Large intestine (tissue), 3 donors: ENCODE results near the gene RNF152. TPM values are rescaled to one million over a fixed set of nuclear protein-coding genes. Genes with fewer than 3 reads are reported as not detected.

Source experiments
- DNase-seq, 2 donors: peaks; one replicate each; pipeline versions ENCODE4 v3.0.0 to v3.0.0-alpha.2; 2013
- H3K27ac ChIP-seq: one replicate; pipeline ENCODE4 v1.5.1; 2013; ENCODE audit warnings: low read length
- H3K27me3 ChIP-seq: 2 replicates; pipeline ENCODE4 v1.6.1; 2013; ENCODE audit warnings: low read length; ENCODE audit not compliant: control insufficient read depth, insufficient read depth
- H3K36me3 ChIP-seq: 2 replicates; pipeline ENCODE4 v1.6.1; 2013; ENCODE audit warnings: low read length; ENCODE audit not compliant: control insufficient read depth, insufficient read depth
- H3K4me1 ChIP-seq: one replicate; pipeline ENCODE4 v1.6.1; 2013; ENCODE audit warnings: low read length; ENCODE audit not compliant: control insufficient read depth, insufficient read depth
- H3K4me3 ChIP-seq: one replicate; pipeline ENCODE4 v1.5.1; 2013; ENCODE audit warnings: low read length
- H3K9me3 ChIP-seq: one replicate; pipeline ENCODE4 v1.6.1; 2013; ENCODE audit warnings: mild to moderate bottlenecking, low read depth, low read length, moderate library complexity; ENCODE audit not compliant: control insufficient read depth
- WGBS: methylation state at CpG from one replicate; pipeline ENCODE4 v1.1.5; 2013; ENCODE audit warnings: low lambda C conversion rate; ENCODE audit not compliant: insufficient coverage; 5-methylcytosine and 5-hydroxymethylcytosine counted together
- polyA plus RNA-seq: library from polyadenylated mRNA; unstranded; fragments of 120-200 nt; gene quantifications from one replicate; pipeline ENCODE4 v1.2.1, GENCODE V29; 2013

RNF152 gene
- polyA plus RNA-seq, 1 donor = 3.2 TPM

DNA sequence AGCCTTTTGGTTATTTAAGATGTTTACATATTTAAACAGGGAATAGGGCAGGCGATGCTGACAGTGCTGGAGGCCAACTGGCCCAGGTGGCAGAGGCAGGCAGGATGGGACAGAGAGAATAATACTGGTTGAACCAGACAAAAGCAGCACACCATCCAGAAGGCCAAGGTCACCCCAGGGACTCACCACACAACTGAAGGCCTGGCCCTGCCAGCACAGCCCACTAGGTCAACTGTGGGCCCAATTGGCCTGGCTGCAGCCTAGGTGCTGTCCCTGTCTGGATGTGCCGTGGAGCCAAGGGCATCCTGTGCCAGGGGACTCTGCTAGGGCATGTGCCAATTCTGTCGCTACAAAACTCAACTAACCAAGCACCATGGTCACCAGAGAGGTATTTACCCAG, 69.2 kb downstream of the RNF152 start:
- no peak overlapping the region for H3K27ac ChIP-seq
- no peaks in the 10 kb centered on the region for H3K27me3 ChIP-seq
- H3K4me3 ChIP-seq = no peak overlapping the region
- WGBS = no CpG with 5 or more reads among the region's 3 CpGs
- H3K4me1 ChIP-seq = no peaks in the 10 kb centered on the region
- DNase-seq = no peak
- H3K36me3 ChIP-seq = no peaks in the 10 kb centered on the region
- H3K9me3 ChIP-seq = no peaks in the 10 kb centered on the region

DNA sequence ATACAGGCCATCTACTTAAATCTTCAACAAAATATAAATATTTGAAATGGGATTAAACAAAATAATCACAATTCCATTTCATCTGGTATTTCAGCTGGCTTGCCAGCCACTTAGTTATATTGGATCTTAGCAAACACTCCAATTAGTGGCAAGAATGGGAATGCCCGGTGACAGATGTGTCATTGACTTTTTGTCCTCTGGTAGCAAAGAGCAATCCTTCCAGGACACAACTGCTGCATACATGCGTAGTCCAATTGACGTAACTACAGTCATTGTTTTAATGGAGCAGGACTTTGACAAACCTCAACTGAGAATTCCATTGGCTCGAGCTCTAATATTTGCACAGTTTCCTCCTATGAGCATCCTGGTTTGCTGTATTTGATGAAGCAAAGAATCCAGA, 69.9 kb downstream of the RNF152 start:
- DNase-seq = no peak
- 100% methylated on average over 1 of the region's 4 CpGs for WGBS
- no peaks in the 10 kb centered on the region for H3K27me3 ChIP-seq
- H3K9me3 ChIP-seq = no peaks in the 10 kb centered on the region
- H3K36me3 ChIP-seq = no peaks in the 10 kb centered on the region
- H3K4me3 ChIP-seq = no peak overlapping the region
- H3K4me1 ChIP-seq = no peaks in the 10 kb centered on the region
- no peak overlapping the region for H3K27ac ChIP-seq

DNA sequence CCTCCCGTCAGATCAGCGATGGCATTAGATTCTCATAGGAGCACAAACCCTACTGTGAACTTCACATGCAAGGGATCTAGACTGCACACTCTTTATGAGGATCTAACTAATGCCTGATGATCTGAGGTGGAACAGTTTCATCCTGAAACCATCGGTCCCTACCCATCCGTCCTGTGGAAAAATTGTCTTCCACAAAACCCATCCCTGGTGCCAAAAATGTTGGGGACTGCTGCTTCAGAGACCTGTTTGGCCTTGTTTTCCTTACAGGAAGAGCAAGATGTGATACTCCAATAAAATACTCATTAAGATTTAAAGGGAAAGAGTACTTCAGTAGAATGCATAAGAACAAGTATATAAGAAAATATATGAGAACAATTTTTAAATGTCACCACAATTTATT, 71.1 kb downstream of the RNF152 start:
- WGBS = no CpG with 5 or more reads among the region's 4 CpGs
- H3K36me3 ChIP-seq = no peaks in the 10 kb centered on the region
- no peak overlapping the region for H3K27ac ChIP-seq
- no peak overlapping the region for H3K4me3 ChIP-seq
- H3K4me1 ChIP-seq = no peaks in the 10 kb centered on the region
- DNase-seq = no peak
- H3K27me3 ChIP-seq = no peaks in the 10 kb centered on the region
- H3K9me3 ChIP-seq = no peaks in the 10 kb centered on the region

DNA sequence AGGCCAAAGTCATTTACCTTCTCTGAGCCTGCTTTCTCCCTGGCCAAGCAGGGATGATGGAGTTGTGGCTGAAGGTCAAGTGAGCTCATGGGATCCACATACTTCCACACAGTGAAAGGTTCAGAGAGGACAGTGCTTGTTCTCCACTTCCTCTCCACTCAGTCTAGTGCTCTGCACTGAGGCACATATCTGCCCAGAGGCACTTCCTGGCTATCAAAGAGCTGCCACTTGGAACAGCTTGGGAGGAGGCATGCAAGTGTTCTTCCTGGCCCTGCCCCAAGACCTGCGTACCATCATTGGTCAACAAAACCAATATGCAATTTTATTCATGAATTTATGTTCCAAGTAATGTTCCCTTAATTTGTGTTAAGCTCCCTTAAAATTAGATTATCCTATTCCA, 71.9 kb downstream of the RNF152 start:
- WGBS = no CpG with 5 or more reads among the region's 1 CpG
- Histone ChIP-seq H3K9me3 (no peaks in the 10 kb centered on the region), H3K4me3 (no peak overlapping the region), H3K27ac (no peak overlapping the region), H3K4me1 (no peaks in the 10 kb centered on the region), H3K27me3 (no peaks in the 10 kb centered on the region), H3K36me3 (peaks cover 5% of the 10 kb centered on the region)
- DNase-seq = no peak

DNA sequence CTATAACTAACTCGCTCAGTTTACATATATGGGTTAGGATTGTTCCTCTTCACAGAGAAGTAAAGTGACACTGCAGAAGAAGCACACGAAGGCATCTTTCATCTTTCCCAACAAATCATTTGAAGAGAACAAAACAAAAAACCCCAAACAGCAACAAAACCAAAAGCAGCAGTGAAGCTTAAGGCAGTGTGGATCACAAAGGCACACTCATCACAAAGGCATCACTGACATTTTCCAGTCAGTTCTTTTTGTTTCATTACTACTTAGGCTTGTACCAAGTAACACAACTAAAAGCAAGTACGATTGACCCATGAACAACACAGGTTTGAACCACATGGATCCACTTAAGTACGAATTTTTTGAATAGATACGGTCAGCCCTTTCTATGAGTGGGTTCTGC, 75.7 kb downstream of the RNF152 start:
- Histone ChIP-seq H3K9me3 (no peaks in the 10 kb centered on the region), H3K4me3 (no peak overlapping the region), H3K27ac (no peak overlapping the region), H3K36me3 (peaks cover 14% of the 10 kb centered on the region), H3K27me3 (no peaks in the 10 kb centered on the region), H3K4me1 (no peaks in the 10 kb centered on the region)
- WGBS = no CpG with 5 or more reads among the region's 5 CpGs
- no peak for DNase-seq

DNA sequence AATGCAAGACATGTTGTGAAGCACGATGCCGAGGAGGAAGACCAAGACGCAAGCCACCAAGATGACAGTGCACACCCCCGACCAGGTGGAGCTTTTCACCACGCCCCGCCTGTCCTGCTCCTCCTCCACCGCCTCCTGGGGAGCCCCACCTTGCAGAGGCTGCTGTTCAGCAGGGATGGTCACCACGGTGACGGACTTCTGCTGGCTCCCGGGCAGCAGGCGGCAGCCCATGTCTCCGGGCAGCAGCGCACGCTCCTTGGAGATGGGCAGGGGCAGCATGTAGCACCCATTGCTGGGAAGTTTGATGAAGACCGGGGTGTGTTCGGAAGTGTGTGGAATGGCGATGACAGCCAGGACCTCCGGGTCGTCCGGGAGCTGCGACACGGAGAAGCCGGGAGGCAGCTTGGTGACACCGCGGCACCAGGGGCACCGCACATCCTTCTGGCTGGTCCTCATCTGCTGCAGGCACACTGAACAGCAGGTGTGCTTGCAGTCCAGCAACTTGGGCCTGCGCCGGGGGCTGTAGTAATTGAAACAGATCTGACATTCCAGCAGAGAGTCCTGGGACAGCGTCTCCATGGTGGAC, 76.8 kb downstream of the RNF152 start:
- Histone ChIP-seq H3K4me3 (no peak overlapping the region), H3K4me1 (no peaks in the 10 kb centered on the region), H3K9me3 (no peaks in the 10 kb centered on the region), H3K36me3 (peaks cover 14% of the 10 kb centered on the region), H3K27me3 (no peaks in the 10 kb centered on the region), H3K27ac (no peak overlapping the region)
- no CpG with 5 or more reads among the region's 29 CpGs for WGBS
- no peak for DNase-seq

DNA sequence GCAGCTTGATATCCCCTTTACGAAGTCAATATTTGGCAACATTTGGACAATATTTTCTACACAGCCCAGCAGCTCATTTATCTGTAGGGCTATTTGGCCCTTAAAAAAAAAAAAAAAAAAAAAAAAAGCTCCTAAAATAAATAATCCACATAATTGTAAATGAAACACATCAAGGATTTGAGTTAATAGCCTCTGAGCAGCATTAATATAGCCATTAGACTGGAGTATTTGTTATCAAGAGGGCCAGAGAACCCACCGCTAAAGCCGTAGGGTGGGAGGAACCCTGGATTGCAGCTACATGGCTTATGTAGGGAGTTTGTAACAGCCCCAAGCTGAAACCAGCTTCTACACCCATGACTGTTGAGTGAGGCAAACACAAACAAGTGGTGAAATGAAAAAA, 84.5 kb downstream of the RNF152 start:
- Histone ChIP-seq H3K27me3 (no peaks in the 10 kb centered on the region), H3K27ac (no peak overlapping the region), H3K36me3 (no peaks in the 10 kb centered on the region), H3K4me1 (no peaks in the 10 kb centered on the region), H3K9me3 (no peaks in the 10 kb centered on the region), H3K4me3 (no peak overlapping the region)
- no CpG with 5 or more reads among the region's 3 CpGs for WGBS
- DNase-seq = no peak

DNA sequence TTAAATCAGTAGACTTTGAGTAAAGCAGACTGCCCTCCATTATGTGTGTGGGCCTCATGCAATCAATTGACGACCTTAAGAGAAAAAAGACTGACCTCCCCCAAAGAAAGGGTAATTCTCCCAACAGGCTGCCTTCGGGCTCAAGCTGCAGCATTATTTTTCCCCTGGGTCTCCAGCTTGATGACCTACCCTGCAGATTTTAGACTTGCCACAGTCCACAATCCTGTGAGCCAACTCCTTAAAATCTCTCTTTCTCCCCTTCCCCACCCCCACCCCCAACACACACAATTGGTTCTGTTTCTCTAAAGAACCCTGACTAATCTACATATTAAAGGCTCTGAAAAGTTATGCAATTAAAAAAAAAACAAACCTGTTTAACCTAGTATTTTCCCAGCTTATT, 89.4 kb downstream of the RNF152 start:
- WGBS = no CpG with 5 or more reads among the region's 2 CpGs
- H3K27ac ChIP-seq = no peak overlapping the region
- no peaks in the 10 kb centered on the region for H3K4me1 ChIP-seq
- H3K36me3 ChIP-seq = no peaks in the 10 kb centered on the region
- H3K27me3 ChIP-seq = no peaks in the 10 kb centered on the region
- H3K9me3 ChIP-seq = no peaks in the 10 kb centered on the region
- no peak overlapping the region for H3K4me3 ChIP-seq
- DNase-seq = no peak

DNA sequence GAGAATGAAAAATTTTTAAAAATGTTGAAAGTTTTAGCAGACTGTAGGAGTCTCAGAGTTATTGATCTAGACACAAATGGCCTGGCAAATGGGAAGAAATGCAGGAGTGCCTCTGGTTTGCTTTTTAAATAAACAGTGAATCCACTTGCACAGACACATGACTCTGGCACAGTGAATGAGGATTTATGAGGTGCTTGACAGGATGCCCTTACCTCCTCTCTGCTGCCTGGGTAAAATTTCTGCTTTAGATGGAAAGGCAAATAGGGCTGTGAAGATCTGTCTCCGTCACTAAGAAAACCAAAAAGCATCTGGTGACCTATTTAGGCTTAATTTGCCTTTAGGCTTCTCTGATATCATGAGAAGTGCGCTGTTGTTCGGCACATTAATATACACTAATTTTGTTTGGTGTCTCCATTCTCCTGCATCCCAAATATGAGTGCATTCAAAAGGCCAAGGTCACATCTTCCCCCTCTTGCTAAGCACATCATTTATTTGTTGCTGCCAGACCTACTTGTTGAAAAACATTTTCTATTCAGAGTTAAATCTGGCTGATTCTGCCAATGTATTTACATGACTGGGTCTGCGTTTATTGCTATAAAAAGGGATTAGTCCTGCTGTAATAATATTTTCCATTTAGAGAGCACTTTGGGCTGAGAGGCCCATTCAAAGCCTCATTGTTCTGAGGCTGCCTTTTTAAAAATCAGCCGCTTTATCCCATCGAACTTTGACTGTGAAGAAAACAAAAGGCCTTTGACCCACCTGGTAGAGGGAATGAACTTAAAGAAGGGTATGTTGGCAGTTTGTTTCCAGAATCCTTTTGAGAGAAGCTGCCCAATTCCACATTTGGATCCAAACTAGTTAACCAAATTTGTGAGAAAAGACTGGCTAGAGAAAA, 94.9 kb downstream of the RNF152 start:
- H3K27me3 ChIP-seq = no peaks in the 10 kb centered on the region
- WGBS = 49% methylated on average over 3 of the region's 6 CpGs

DNA sequence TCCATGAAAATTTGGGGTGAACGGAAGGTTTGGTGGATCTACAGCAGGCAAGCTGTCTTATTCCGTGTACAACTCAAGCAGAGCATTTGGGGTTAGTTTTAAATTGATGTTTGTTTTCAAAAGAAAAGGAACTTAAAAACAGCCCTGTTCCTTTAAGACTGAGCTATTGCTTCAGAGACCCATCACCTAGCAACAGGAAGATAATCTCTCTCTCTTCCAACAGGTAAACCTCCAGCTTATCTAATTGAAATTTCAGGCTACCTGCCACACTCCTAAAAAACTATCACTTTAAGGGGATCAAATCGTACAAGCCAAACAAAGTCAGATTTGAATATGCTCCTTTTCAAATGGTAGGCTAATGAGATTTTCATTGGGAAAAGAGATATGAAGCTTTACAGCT, 101.8 kb downstream of the RNF152 start:
- Histone ChIP-seq H3K4me1 (no peaks in the 10 kb centered on the region), H3K4me3 (no peak overlapping the region), H3K27ac (no peak overlapping the region)

More for the DNA sequence above, 94.9 kb downstream of the RNF152 start:
- no peak for DNase-seq
- Histone ChIP-seq H3K36me3 (no peaks in the 10 kb centered on the region), H3K4me3 (no peak overlapping the region), H3K27ac (no peak overlapping the region), H3K4me1 (no peaks in the 10 kb centered on the region), H3K9me3 (no peaks in the 10 kb centered on the region)

More for the DNA sequence above, 101.8 kb downstream of the RNF152 start:
- Histone ChIP-seq H3K27me3 (no peaks in the 10 kb centered on the region), H3K9me3 (no peaks in the 10 kb centered on the region), H3K36me3 (no peaks in the 10 kb centered on the region)
- no CpG with 5 or more reads among the region's 3 CpGs for WGBS
- no peak for DNase-seq
